A673 (cell line): ENCODE results near the gene ATP5F1E.
"Not testable (repeated sequence)": the region's sequence is repeated elsewhere in the genome, so short reads cannot be mapped to it uniquely, and the experiment has no call there.

Experiments used
- EZH2 ChIP-seq: fragments of 200-600 bp; sonication (generic); IDR thresholded peaks from 2 replicates; pipeline ENCODE4 v1.6.1; 2017; ENCODE audit warnings: borderline replicate concordance, low read depth, mild to moderate bottlenecking, mixed read lengths, antibody characterized with exemption, low read length; ENCODE audit not compliant: poor library complexity, severe bottlenecking
- TF ChIP-seq, protein P1 (sequence below): fragments of 300-800, 200-600 bp; sonication (generic); conservative IDR thresholded peaks from 2 replicates; pipeline ENCODE4 v1.5.1; 2017; ENCODE audit warnings: low read depth, mild to moderate bottlenecking, antibody characterized with exemption, low read length, moderate library complexity, mixed read lengths

DNA sequence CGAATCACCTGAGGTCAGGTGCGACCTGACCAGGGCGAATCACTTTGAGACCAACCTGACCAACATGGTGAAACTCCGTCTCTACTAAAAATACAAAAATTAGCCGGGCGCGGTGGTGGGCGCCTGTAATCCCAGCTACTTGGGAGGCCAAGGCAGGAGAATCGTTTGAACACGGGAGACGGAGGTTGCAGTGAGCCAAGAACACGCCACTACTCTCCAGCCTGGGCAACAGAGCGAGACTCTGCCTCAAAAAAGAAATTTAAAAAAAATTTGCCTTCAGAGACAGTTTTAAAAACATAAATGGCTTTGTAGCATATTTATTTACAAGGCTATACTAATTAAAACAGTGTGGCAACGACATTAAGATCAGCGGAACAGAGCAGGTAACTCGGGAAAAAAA, 9.4 kb upstream of the ATP5F1E start:
- TF ChIP-seq, protein P1, sequence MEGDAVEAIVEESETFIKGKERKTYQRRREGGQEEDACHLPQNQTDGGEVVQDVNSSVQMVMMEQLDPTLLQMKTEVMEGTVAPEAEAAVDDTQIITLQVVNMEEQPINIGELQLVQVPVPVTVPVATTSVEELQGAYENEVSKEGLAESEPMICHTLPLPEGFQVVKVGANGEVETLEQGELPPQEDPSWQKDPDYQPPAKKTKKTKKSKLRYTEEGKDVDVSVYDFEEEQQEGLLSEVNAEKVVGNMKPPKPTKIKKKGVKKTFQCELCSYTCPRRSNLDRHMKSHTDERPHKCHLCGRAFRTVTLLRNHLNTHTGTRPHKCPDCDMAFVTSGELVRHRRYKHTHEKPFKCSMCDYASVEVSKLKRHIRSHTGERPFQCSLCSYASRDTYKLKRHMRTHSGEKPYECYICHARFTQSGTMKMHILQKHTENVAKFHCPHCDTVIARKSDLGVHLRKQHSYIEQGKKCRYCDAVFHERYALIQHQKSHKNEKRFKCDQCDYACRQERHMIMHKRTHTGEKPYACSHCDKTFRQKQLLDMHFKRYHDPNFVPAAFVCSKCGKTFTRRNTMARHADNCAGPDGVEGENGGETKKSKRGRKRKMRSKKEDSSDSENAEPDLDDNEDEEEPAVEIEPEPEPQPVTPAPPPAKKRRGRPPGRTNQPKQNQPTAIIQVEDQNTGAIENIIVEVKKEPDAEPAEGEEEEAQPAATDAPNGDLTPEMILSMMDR, result not testable (repeated sequence)
- not testable (repeated sequence) for TF ChIP-seq EZH2
